A549 (cell line): ENCODE measurements around the gene PANK2. TPM values are rescaled to one million over a fixed set of nuclear protein-coding genes. Genes with fewer than 3 reads are reported as not detected.

ENCODE experiments used
- ATAC-seq, 2 experiments: fragments of 200-7000 bp in 1 of 2; fragments of >200 bp in 1 of 2; cut with Nextera tagmentation in 1 of 2; cut with Tn5 transposase in 1 of 2; 3 replicates each; pipeline versions ENCODE4 v1.8.0 to v1.9.1; 2018 to 2020; ENCODE audit warnings: mild to moderate bottlenecking in 1 of 2, moderate library complexity in 1 of 2
- CTCF ChIA-PET: fragments of 300-600 bp; sonication (Branson Sonifier 250); formaldehyde crosslinking; extraction: SDS; loops from one replicate; lab custom pipeline; 2021; ENCODE audit warnings: antibody characterized with exemption, inconsistent platforms; lab: Yijun Ruan, JAX
- POLR2A ChIA-PET: fragments of 350-600 bp; formaldehyde crosslinking; extraction: SDS; loops from one replicate; lab custom pipeline; 2021; ENCODE audit warnings: antibody characterized with exemption, inconsistent platforms; lab: Yijun Ruan, JAX
- DNase-seq, 2 experiments: peaks; one replicate each; pipeline versions ENCODE4 v3.0.0 to v3.0.0-alpha.2; 2011 to 2016; ENCODE audit warnings: low read depth in 1 of 2, low spot score in 1 of 2
- FAIRE-seq: peaks from 2 replicates; lab custom pipeline; 2011; peaks lifted over from hg19 to GRCh38; lab: Jason Lieb, UNC
- H3K27ac ChIP-seq, 2 experiments: fragments of >200 bp; sonication (Bioruptor Twin); formaldehyde crosslinking; 3 replicates each; pipeline ENCODE4 v1.5.1; 2016 to 2017
- H3K4me1 ChIP-seq: fragments of >200 bp; sonication (Bioruptor Twin); formaldehyde crosslinking; 3 replicates; pipeline ENCODE4 v1.6.1; 2016
- H3K4me2 ChIP-seq: fragments of >200 bp; sonication (Bioruptor Twin); formaldehyde crosslinking; 3 replicates; pipeline ENCODE4 v1.6.1; 2016
- H3K4me3 ChIP-seq: fragments of >200 bp; sonication (Bioruptor Twin); formaldehyde crosslinking; 3 replicates; pipeline ENCODE4 v1.5.1; 2016
- H3K9me3 ChIP-seq: fragments of >200 bp; sonication (Bioruptor Twin); formaldehyde crosslinking; 3 replicates; pipeline ENCODE4 v1.6.1; 2016
- CHD4 ChIP-seq: fragments of 200-600 bp; sonication (generic); IDR thresholded peaks from 2 replicates; pipeline ENCODE4 v1.6.1; 2016; ENCODE audit warnings: antibody characterized with exemption, mild to moderate bottlenecking, borderline replicate concordance
- ESRRA ChIP-seq: fragments of 150-350 bp; IDR thresholded peaks from 2 replicates; pipeline ENCODE4 v1.6.1; 2014; ENCODE audit warnings: mild to moderate bottlenecking, low read length, borderline replicate concordance
- JUN ChIP-seq, 2 experiments: fragments of >200 bp; sonication (Bioruptor Twin); formaldehyde crosslinking; IDR thresholded peaks; 2 replicates in 1 of 2; 3 replicates in 1 of 2; pipeline ENCODE4 v1.6.1; 2016 to 2017
- JUNB ChIP-seq: fragments of >200 bp; sonication (Bioruptor Twin); formaldehyde crosslinking; IDR thresholded peaks from 2 replicates; pipeline ENCODE4 v1.6.1; 2016
- KDM5A ChIP-seq: fragments of 200-600 bp; sonication (generic); IDR thresholded peaks from 2 replicates; pipeline ENCODE4 v1.6.1; 2016; ENCODE audit warnings: antibody characterized with exemption, mild to moderate bottlenecking
- MAFK ChIP-seq: fragments of 450-650 bp; IDR thresholded peaks from 2 replicates; pipeline ENCODE4 v1.6.1; 2014; ENCODE audit not compliant: partially characterized antibody
- MYC ChIP-seq: IDR thresholded peaks from 2 replicates; pipeline ENCODE4 v1.6.1; 2012; ENCODE audit warnings: mild to moderate bottlenecking, inconsistent platforms, low read length, improper control_type of control experiment, borderline replicate concordance
- RARB ChIP-seq: fragments of 250-450 bp; sonication (Bioruptor Pico); IDR thresholded peaks from 2 replicates; pipeline ENCODE4 v1.8.0; 2021; ENCODE audit warnings: mild to moderate bottlenecking, moderate library complexity
- RCOR1 ChIP-seq: fragments of 150-350 bp; IDR thresholded peaks from 2 replicates; pipeline ENCODE4 v1.6.1; 2014; ENCODE audit warnings: antibody characterized with exemption, low read length, low read depth
- RFX5 ChIP-seq: fragments of 450-650 bp; IDR thresholded peaks from 2 replicates; pipeline ENCODE4 v1.7.1; 2014; ENCODE audit warnings: antibody characterized with exemption, mild to moderate bottlenecking, moderate library complexity
- SMC3 ChIP-seq: fragments of >200 bp; sonication (Bioruptor Twin); formaldehyde crosslinking; IDR thresholded peaks from 3 replicates; pipeline ENCODE4 v1.6.1; 2018; ENCODE audit warnings: inconsistent platforms
- TFCP2L1 ChIP-seq: fragments of 250-450 bp; sonication (Bioruptor Pico); IDR thresholded peaks from 2 replicates; pipeline ENCODE4 v1.5.0; 2021; ENCODE audit warnings: mild to moderate bottlenecking
- ZC3H11A ChIP-seq: fragments of 450-650 bp; IDR thresholded peaks from 2 replicates; pipeline ENCODE4 v1.6.1; 2014; ENCODE audit warnings: antibody characterized with exemption, mild to moderate bottlenecking
- WGBS: methylation state at CpG from one replicate; pipeline ENCODE4 v1.1.6; 2017; ENCODE audit errors: missing lambda C conversion rate; 5-methylcytosine and 5-hydroxymethylcytosine counted together
- polyA plus RNA-seq, 4 experiments: library from polyadenylated mRNA; depleted of rRNA in 3 of 4; stranded (reverse); fragments of >200 nt; fragmentation: RNase III in 1 of 4; extraction: RNeasy Plus Mini Kit Qiagen cat#74134 plus additional on column Dnase treatment in 1 of 4; gene quantifications; 2 replicates in 3 of 4; 3 replicates in 1 of 4; pipeline ENCODE4 v1.2.3, GENCODE V29; 2011 to 2017
- TF ChIP-seq, protein P1 (sequence below): fragments of >200 bp; sonication (Bioruptor Twin); formaldehyde crosslinking; IDR thresholded peaks from 3 replicates; pipeline ENCODE4 v1.5.1; 2016
- TF ChIP-seq, protein P2 (sequence below): IDR thresholded peaks from 2 replicates; pipeline ENCODE4 v1.6.1; 2012; ENCODE audit warnings: low read depth, borderline replicate concordance
- TF ChIP-seq, protein P3 (sequence below): IDR thresholded peaks from 2 replicates; pipeline ENCODE4 v1.6.1; 2012
- TF ChIP-seq, protein P4 (sequence below): fragments of 150-350 bp; IDR thresholded peaks from 2 replicates; pipeline ENCODE4 v1.6.1; 2014; ENCODE audit warnings: low read depth, mild to moderate bottlenecking, low read length
- TF ChIP-seq, protein P5 (sequence below): fragments of >200 bp; sonication (Bioruptor Twin); formaldehyde crosslinking; IDR thresholded peaks from 2 replicates; pipeline ENCODE4 v1.6.1; 2016
- TF ChIP-seq, protein P6 (sequence below): IDR thresholded peaks from 2 replicates; pipeline ENCODE4 v1.6.1; 2012

PANK2 gene
- polyA plus RNA-seq, 2 of the 4 experiments (the other 2 are of a cell fraction), result 44.6 to 45.9 TPM

DNA sequence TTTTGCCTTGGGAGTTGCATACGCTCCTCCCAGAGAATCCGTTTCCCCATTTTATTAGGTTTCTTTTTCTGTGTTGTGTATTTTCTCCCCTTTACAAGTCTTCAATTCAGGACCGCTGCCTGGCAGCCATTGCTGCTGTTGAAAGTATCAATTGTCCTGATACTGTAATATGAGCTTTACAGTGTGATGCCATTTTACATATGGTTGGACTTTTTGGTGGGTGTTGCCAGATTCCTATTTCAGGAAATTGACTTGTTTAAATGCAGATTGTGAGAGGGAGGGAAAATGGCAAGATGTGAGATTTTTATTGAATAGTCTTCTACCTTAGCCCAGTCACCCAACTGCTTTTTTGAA, 1.2 kb downstream of the PANK2 start (continued):
- no peak for TF ChIP-seq JUN (IDR thresholded peaks at IDR 0.05)
- no peak for TF ChIP-seq SMC3
- no peak for TF ChIP-seq RFX5
- no peak for TF ChIP-seq ESRRA
- TF ChIP-seq, protein P1, sequence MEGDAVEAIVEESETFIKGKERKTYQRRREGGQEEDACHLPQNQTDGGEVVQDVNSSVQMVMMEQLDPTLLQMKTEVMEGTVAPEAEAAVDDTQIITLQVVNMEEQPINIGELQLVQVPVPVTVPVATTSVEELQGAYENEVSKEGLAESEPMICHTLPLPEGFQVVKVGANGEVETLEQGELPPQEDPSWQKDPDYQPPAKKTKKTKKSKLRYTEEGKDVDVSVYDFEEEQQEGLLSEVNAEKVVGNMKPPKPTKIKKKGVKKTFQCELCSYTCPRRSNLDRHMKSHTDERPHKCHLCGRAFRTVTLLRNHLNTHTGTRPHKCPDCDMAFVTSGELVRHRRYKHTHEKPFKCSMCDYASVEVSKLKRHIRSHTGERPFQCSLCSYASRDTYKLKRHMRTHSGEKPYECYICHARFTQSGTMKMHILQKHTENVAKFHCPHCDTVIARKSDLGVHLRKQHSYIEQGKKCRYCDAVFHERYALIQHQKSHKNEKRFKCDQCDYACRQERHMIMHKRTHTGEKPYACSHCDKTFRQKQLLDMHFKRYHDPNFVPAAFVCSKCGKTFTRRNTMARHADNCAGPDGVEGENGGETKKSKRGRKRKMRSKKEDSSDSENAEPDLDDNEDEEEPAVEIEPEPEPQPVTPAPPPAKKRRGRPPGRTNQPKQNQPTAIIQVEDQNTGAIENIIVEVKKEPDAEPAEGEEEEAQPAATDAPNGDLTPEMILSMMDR, result no peak

DNA sequence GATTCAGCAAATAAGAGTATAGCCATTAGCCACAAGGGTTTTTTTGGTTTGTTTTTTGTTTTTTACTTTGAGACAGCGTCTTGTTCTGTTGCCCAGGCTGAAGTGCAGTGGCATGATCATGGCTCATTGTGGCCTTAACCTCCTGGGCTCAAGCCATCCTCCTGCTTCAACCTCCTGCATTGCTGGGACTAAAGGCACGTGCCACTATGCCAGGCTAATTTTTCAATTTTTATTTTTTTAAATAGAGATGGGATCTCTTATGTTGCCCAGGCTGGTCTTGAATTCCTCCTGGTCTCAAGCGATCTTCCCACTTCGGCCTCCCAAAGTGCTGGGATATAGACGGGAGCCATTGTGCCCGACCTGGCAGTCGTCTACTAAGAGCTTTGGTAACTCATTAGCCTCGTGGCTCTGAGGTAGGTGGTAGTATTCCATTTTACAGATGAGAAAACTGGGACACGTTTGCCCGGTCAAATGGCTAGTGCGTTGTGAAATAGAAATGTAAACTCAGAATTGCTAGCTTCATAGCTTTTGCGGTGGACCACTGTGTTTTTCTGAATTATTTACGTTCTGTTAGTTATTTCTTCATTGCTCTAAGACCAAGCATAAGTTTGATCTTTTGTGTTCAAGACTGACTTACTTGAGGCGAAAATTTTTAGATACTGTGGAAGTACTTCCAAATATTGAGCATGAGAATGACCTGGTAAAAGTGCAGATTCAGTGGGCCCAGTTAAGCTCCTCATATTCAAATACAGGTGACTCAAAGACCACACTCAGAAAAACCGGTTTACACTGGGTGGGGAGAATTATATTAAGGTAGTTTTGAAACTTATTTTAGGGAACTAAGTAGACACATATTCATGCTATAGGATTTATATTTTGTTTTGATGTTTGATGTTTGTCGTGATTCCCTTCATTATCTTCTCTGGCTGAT, 2.1 kb downstream of the PANK2 start:
- DNase-seq (no peak), ATAC-seq (no peak), FAIRE-seq (no peak)
- POLR2A ChIA-PET, result interaction anchor here (0.6 kb wide), 1 partner anchor 51 kb away, joined by 4 read pairs; no protein-coding TSS in a partner anchor
- CTCF ChIA-PET, result interaction anchor here (0.6 to 2.6 kb wide), 10 partner anchors 10 to 830 kb away, joined by 3 to 9 read pairs (median 4); no protein-coding TSS in a partner anchor
- Histone ChIP-seq H3K4me1 (peaks cover 60% of the 10 kb centered on the region), H3K4me3 (peak overlapping the region; percentile 79), H3K9me3 (no peaks in the 10 kb centered on the region), H3K4me2 (peak overlapping the region; percentile 91), H3K27ac (peak overlapping the region; percentile 96 to 97; a peak in 4 of 6 replicates)
- 39% methylated on average over 16 of the region's 16 CpGs for WGBS
- TF ChIP-seq, protein P2, sequence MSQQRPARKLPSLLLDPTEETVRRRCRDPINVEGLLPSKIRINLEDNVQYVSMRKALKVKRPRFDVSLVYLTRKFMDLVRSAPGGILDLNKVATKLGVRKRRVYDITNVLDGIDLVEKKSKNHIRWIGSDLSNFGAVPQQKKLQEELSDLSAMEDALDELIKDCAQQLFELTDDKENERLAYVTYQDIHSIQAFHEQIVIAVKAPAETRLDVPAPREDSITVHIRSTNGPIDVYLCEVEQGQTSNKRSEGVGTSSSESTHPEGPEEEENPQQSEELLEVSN, result no peak
- no peak for TF ChIP-seq ZC3H11A
- TF ChIP-seq RARB (CRISPR knock-in tag), result no peak
- no peak for TF ChIP-seq MAFK
- TF ChIP-seq, protein P3, sequence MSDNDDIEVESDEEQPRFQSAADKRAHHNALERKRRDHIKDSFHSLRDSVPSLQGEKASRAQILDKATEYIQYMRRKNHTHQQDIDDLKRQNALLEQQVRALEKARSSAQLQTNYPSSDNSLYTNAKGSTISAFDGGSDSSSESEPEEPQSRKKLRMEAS, result peak; percentile 22; the same call in 1 of the 2 replicates
- TF ChIP-seq CHD4, result no peak
- TF ChIP-seq RCOR1, result no peak
- no peak for TF ChIP-seq JUNB
- TF ChIP-seq, protein P4, sequence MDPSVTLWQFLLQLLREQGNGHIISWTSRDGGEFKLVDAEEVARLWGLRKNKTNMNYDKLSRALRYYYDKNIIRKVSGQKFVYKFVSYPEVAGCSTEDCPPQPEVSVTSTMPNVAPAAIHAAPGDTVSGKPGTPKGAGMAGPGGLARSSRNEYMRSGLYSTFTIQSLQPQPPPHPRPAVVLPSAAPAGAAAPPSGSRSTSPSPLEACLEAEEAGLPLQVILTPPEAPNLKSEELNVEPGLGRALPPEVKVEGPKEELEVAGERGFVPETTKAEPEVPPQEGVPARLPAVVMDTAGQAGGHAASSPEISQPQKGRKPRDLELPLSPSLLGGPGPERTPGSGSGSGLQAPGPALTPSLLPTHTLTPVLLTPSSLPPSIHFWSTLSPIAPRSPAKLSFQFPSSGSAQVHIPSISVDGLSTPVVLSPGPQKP, result no peak

DNA sequence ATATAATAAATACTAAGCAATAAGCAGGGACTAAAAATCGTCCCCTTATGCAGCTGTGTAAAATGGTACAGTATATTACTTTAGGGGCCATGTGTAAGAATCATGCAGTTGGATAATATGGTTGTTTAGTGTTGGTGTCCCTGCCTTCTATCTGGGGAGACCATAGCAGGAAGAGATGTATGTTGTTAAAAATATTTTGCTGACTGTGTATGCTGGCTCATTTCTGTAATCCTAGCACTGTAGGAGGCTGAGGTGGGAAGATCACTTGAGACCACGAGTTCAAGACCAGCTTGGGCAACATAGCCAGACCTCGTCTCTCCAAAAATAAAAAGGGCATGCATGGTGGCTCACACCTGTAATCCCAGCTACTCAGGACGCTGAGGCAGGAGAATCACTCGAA, 5.6 kb downstream of the PANK2 start:
- WGBS, result 88% methylated on average over 5 of the region's 5 CpGs
- ATAC-seq (no peak), DNase-seq (no peak), FAIRE-seq (no peak)
- ChIA-PET POLR2A (no interaction called here), CTCF (interaction anchor here (0.6 to 2.2 kb wide), 4 partner anchors 33 to 178 kb away, joined by 3 to 7 read pairs (median 4); partner anchors contain the start of gene CENPB)
- TF ChIP-seq TFCP2L1, result no peak
- no peak for TF ChIP-seq KDM5A
- TF ChIP-seq ESRRA, result no peak
- TF ChIP-seq, protein P5, sequence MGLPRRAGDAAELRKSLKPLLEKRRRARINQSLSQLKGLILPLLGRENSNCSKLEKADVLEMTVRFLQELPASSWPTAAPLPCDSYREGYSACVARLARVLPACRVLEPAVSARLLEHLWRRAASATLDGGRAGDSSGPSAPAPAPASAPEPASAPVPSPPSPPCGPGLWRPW, result no peak
- no peak for TF ChIP-seq MYC
- TF ChIP-seq, protein P6, sequence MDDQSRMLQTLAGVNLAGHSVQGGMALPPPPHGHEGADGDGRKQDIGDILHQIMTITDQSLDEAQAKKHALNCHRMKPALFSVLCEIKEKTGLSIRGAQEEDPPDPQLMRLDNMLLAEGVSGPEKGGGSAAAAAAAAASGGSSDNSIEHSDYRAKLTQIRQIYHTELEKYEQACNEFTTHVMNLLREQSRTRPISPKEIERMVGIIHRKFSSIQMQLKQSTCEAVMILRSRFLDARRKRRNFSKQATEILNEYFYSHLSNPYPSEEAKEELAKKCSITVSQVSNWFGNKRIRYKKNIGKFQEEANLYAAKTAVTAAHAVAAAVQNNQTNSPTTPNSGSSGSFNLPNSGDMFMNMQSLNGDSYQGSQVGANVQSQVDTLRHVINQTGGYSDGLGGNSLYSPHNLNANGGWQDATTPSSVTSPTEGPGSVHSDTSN, result no peak
- TF ChIP-seq MAFK, result peak; percentile 56
- TF ChIP-seq CHD4, result no peak
- no peak overlapping the region for H3K4me2 ChIP-seq
- no peak overlapping the region for H3K27ac ChIP-seq
- H3K4me1 ChIP-seq, result peaks cover 80% of the 10 kb centered on the region
- H3K4me3 ChIP-seq, result no peak overlapping the region
- no peaks in the 10 kb centered on the region for H3K9me3 ChIP-seq
